B cell (primary cell): ENCODE measurements around the gene VIPR2. TPM values are rescaled to one million over a fixed set of nuclear protein-coding genes. Genes with fewer than 3 reads are reported as not detected.

Source experiments
- ATAC-seq: fragments of 200-7000 bp; cut with Tn5 transposase; one replicate; pipeline ENCODE4 v1.10.0; 2021; ENCODE audit warnings: low read depth, mild to moderate bottlenecking, moderate number of reproducible peaks, moderate library complexity
- CTCF ChIA-PET: fragments of 350-600 bp; sonication (Branson Sonifier 250); formaldehyde crosslinking; loops from one replicate; lab custom pipeline; 2021; ENCODE audit warnings: antibody characterized with exemption, inconsistent platforms; lab: Charles Lee
- POLR2A ChIA-PET: fragments of 350-600 bp; sonication (Branson Sonifier 250); formaldehyde crosslinking; loops from one replicate; lab custom pipeline; 2021; ENCODE audit warnings: antibody characterized with exemption; lab: Charles Lee
- DNase-seq: peaks from one replicate; pipeline ENCODE4 v3.0.0; 2013
- H2AFZ ChIP-seq: 2 replicates; pipeline ENCODE4 v1.6.1; 2012; ENCODE audit warnings: mild to moderate bottlenecking, low read depth, low read length; ENCODE audit not compliant: insufficient read depth, poor library complexity, severe bottlenecking
- H3K27ac ChIP-seq, 2 donors: 1 replicate in 1 of 2; 2 replicates in 1 of 2; pipeline ENCODE4 v1.5.1; 2012 to 2013; ENCODE audit warnings: low read length in 2 of 2, mild to moderate bottlenecking in 2 of 2, moderate library complexity in 1 of 2
- H3K27me3 ChIP-seq, 4 experiments: fragments of 200-600 bp in 1 of 4; sonication (generic) in 1 of 4; replicated peaks in 1 of 4; 1 replicate in 2 of 4; 2 replicates in 2 of 4; pipeline versions ENCODE4 v1.6.1 to v1.7.0; 2013 to 2016; ENCODE audit warnings: low read length in 3 of 4, mild to moderate bottlenecking in 2 of 4, mixed read lengths in 1 of 4, moderate library complexity in 1 of 4; ENCODE audit not compliant: insufficient read depth in 4 of 4, control insufficient read depth in 3 of 4; ENCODE audit errors: control extremely low read depth in 1 of 4
- H3K36me3 ChIP-seq, 2 experiments: replicated peaks in 1 of 2; 1 replicate in 1 of 2; 2 replicates in 1 of 2; pipeline versions ENCODE4 v1.6.1 to v1.7.1; 2013; ENCODE audit warnings: low read length in 1 of 2; ENCODE audit not compliant: insufficient read depth in 2 of 2, control insufficient read depth in 1 of 2; ENCODE audit errors: control extremely low read depth in 1 of 2, extremely low read depth in 1 of 2
- H3K4me1 ChIP-seq, 2 donors: fragments of 200-600 bp in 1 of 2; sonication (generic) in 1 of 2; 1 replicate in 1 of 2; 2 replicates in 1 of 2; pipeline versions ENCODE4 v1.5.1 to v1.6.1; 2013 to 2017; ENCODE audit warnings: low read length in 2 of 2; ENCODE audit not compliant: control insufficient read depth in 2 of 2, insufficient read depth in 2 of 2
- H3K4me2 ChIP-seq: replicated peaks from 2 replicates; pipeline ENCODE3; 2012; ENCODE audit warnings: mild to moderate bottlenecking, low read depth, low read length; ENCODE audit not compliant: poor library complexity, severe bottlenecking
- H3K4me3 ChIP-seq, 5 experiments: fragments of 200-600 bp in 1 of 5; sonication (generic) in 1 of 5; 1 replicate in 3 of 5; 2 replicates in 2 of 5; pipeline versions ENCODE4 v1.5.1 to v1.7.0; 2011 to 2016; ENCODE audit warnings: low read length in 4 of 5, mild to moderate bottlenecking in 4 of 5, low read depth in 2 of 5, control low read depth in 1 of 5, moderate library complexity in 1 of 5; ENCODE audit not compliant: insufficient read depth in 1 of 5; ENCODE audit errors: control extremely low read depth in 1 of 5, extremely low read depth in 1 of 5
- H3K79me2 ChIP-seq: fragments of 200-600 bp; sonication (generic); one replicate; pipeline ENCODE4 v1.6.0; 2016; ENCODE audit warnings: low read length; ENCODE audit not compliant: control insufficient read depth, insufficient read depth
- H3K9ac ChIP-seq: fragments of 200-600 bp; sonication (generic); 2 replicates; pipeline ENCODE4 v1.6.1; 2017; ENCODE audit warnings: mild to moderate bottlenecking, low read length, moderate library complexity
- H3K9me3 ChIP-seq, 3 donors: one replicate each; pipeline versions ENCODE4 v1.6.1 to v1.7.1; 2013; ENCODE audit warnings: low read length in 2 of 3; ENCODE audit not compliant: control insufficient read depth in 2 of 3, insufficient read depth in 1 of 3; ENCODE audit errors: control extremely low read depth in 1 of 3
- H4K20me1 ChIP-seq: 2 replicates; pipeline ENCODE4 v1.6.0; 2012; ENCODE audit warnings: mild to moderate bottlenecking, low read length; ENCODE audit not compliant: insufficient read depth, control insufficient read depth, poor library complexity, severe bottlenecking
- H3K27ac Mint-ChIP-seq: one replicate; pipeline ENCODE4 v1.8.0; 2021; ENCODE audit warnings: mixed read lengths
- H3K27me3 Mint-ChIP-seq: one replicate; pipeline ENCODE4 v1.8.0; 2021; ENCODE audit warnings: mixed read lengths
- H3K4me1 Mint-ChIP-seq: one replicate; pipeline ENCODE4 v1.8.0; 2021; ENCODE audit warnings: mixed read lengths
- H3K4me3 Mint-ChIP-seq: one replicate; pipeline ENCODE4 v1.8.0; 2021; ENCODE audit warnings: mixed read lengths
- H3K9me3 Mint-ChIP-seq: one replicate; pipeline ENCODE4 v1.8.0; 2022; ENCODE audit warnings: mixed read lengths; ENCODE audit not compliant: insufficient read depth
- CTCF ChIP-seq: fragments of 200-600 bp; IDR thresholded peaks from one replicate; pipeline ENCODE4 v1.8.0; 2022; ENCODE audit warnings: antibody characterized with exemption, mild to moderate bottlenecking
- EZH2 ChIP-seq: IDR thresholded peaks from 2 replicates; pipeline ENCODE4 v1.6.1; 2012; ENCODE audit warnings: borderline replicate concordance, low read depth, mild to moderate bottlenecking, moderate library complexity, low read length; ENCODE audit not compliant: insufficient read depth, poor library complexity, severe bottlenecking
- WGBS: methylation state at CpG from one replicate; pipeline ENCODE4 v1.1.5; 2013; ENCODE audit warnings: missing lambda C conversion rate; ENCODE audit not compliant: insufficient coverage; 5-methylcytosine and 5-hydroxymethylcytosine counted together
- intact Hi-C: fragments of 100-400 bp; cut with micrococcal nuclease; formaldehyde crosslinking; loops from one replicate; pipeline ENCODE4 v1.10.0; 2022
- polyA plus RNA-seq: library from polyadenylated mRNA; depleted of rRNA; stranded (reverse); fragments of >200 nt; gene quantifications from 2 replicates; pipeline ENCODE4 v1.2.3, GENCODE V29; 2012
- total RNA-seq, 2 donors: library from RNA; stranded (reverse); fragments of 120-200 nt in 1 of 2; gene quantifications; 1 replicate in 1 of 2; 2 replicates in 1 of 2; pipeline versions ENCODE4 v1.2.3 to v1.2.4, GENCODE V29; 2013 to 2022

Gene VIPR2
- total and polyA plus RNA-seq, 2 donors (not counting 1 experiment from before 2014, with no cell fraction given), result not detected

GRCh38 chr7:159013825-159014289, 130.8 kb downstream of the VIPR2 start:
- Mint-ChIP-seq H3K27me3 (peaks cover 4% of the 10 kb centered on the region), H3K4me3 (no peak overlapping the region), H3K4me1 (peaks cover 1% of the 10 kb centered on the region), H3K9me3 (no peaks in the 10 kb centered on the region), H3K27ac (no peak overlapping the region)
- TF ChIP-seq CTCF (no peak), EZH2 (no peak)
- no peak overlapping the region for H2AFZ ChIP-seq
- ATAC-seq (no peak), DNase-seq (no peak)
- H4K20me1 ChIP-seq, result no peaks in the 10 kb centered on the region
- no peaks in the 10 kb centered on the region for H3K36me3 ChIP-seq
- 90% methylated on average over 5 of the region's 9 CpGs for WGBS
- intact Hi-C loops, result no loop called here
- CTCF ChIA-PET, result no interaction called here
- H3K4me1 ChIP-seq, result no peaks in the 10 kb centered on the region
- H3K4me3 ChIP-seq, result no peak overlapping the region
- no peaks in the 10 kb centered on the region for H3K79me2 ChIP-seq
- H3K9me3 ChIP-seq, result peaks cover 0 to 4% (median 0%) of the 10 kb centered on the region in 3 donors
- no peaks in the 10 kb centered on the region for H3K27me3 ChIP-seq
- H3K4me2 ChIP-seq, result no peak overlapping the region
- POLR2A ChIA-PET, result no interaction called here
- no peak overlapping the region for H3K9ac ChIP-seq
- H3K27ac ChIP-seq, result no peak overlapping the region

GRCh38 chr7:159013181-159013690, 131.4 kb downstream of the VIPR2 start:
- Histone ChIP-seq H3K9ac (no peak overlapping the region), H3K9me3 (peaks cover 0 to 4% (median 0%) of the 10 kb centered on the region in 3 donors), H3K27ac (no peak overlapping the region), H3K79me2 (no peaks in the 10 kb centered on the region), H3K4me3 (no peak overlapping the region), H4K20me1 (no peaks in the 10 kb centered on the region), H3K36me3 (no peaks in the 10 kb centered on the region), H3K27me3 (no peaks in the 10 kb centered on the region), H3K4me1 (no peaks in the 10 kb centered on the region), H2AFZ (no peak overlapping the region), H3K4me2 (no peak overlapping the region)
- WGBS, result 82% methylated on average over 18 of the region's 18 CpGs
- intact Hi-C loops, result no loop called here
- Mint-ChIP-seq H3K27ac (no peak overlapping the region), H3K4me1 (peaks cover 1% of the 10 kb centered on the region), H3K27me3 (peaks cover 4% of the 10 kb centered on the region), H3K4me3 (no peak overlapping the region), H3K9me3 (no peaks in the 10 kb centered on the region)
- TF ChIP-seq CTCF (no peak), EZH2 (no peak)
- POLR2A ChIA-PET, result no interaction called here
- CTCF ChIA-PET, result no interaction called here
- ATAC-seq (no peak), DNase-seq (no peak)
